ENCODE data around the gene ADAT2.

Gene ADAT2

GRCh38 chr6:143441010-143441409 lies 9.5 kb downstream of the ADAT2 start:
- DNase-seq = no peak

- DNase-seq = no peak
Measured at GRCh38 chr6:143432588-143432987, 17.9 kb downstream of the ADAT2 start.

- DNase-seq = no peak
Measured at GRCh38 chr6:143431226-143431625, 19.3 kb downstream of the ADAT2 start.

GRCh38 chr6:143429970-143430369 lies 20.5 kb downstream of the ADAT2 start:
- no peak for DNase-seq

GRCh38 chr6:143427109-143427817 lies 23.2 kb downstream of the ADAT2 start:
- peak; percentile 89 for DNase-seq

- peak; percentile 25 for DNase-seq
Measured at GRCh38 chr6:143426026-143426425, 24.5 kb downstream of the ADAT2 start.

GRCh38 chr6:143419526-143419925 lies 31.0 kb downstream of the ADAT2 start:
- no peak for DNase-seq

- no peak for DNase-seq
Measured at GRCh38 chr6:143414769-143415168, 35.7 kb downstream of the ADAT2 start.

GRCh38 chr6:143410859-143411270 lies 39.6 kb downstream of the ADAT2 start:
- DNase-seq = peak; percentile 61

- DNase-seq = no peak
Measured at GRCh38 chr6:143408787-143409162, 41.7 kb downstream of the ADAT2 start.

- no peak for DNase-seq
Measured at GRCh38 chr6:143408151-143408786, 42.2 kb downstream of the ADAT2 start.

- DNase-seq = no peak
Measured at GRCh38 chr6:143406673-143407072, 43.8 kb downstream of the ADAT2 start.

GRCh38 chr6:143405373-143406154 lies 44.9 kb downstream of the ADAT2 start:
- DNase-seq = peak; percentile 88

- DNase-seq = no peak
Measured at GRCh38 chr6:143402721-143403336, 47.7 kb downstream of the ADAT2 start.

GRCh38 chr6:143401636-143402370 lies 48.7 kb downstream of the ADAT2 start:
- no peak for DNase-seq

- DNase-seq = no peak
Measured at GRCh38 chr6:143401068-143401446, 49.4 kb downstream of the ADAT2 start.

- no peak for DNase-seq
Measured at GRCh38 chr6:143400258-143401067, 50.0 kb downstream of the ADAT2 start.

- no peak for DNase-seq
Measured at GRCh38 chr6:143399775-143400174, 50.7 kb downstream of the ADAT2 start.

- DNase-seq = no peak
Measured at GRCh38 chr6:143399176-143399575, 51.3 kb downstream of the ADAT2 start.

- DNase-seq = peak; percentile 56
Measured at GRCh38 chr6:143397227-143398222, 53.0 kb downstream of the ADAT2 start.
